ENCODE results near the gene GPLD1. TPM values are rescaled to one million over a fixed set of nuclear protein-coding genes. Genes with fewer than 3 reads are reported as not detected.
A peak's percentile ranks its signal among the peaks of the same experiment; 100 is the strongest.
"Not testable (repeated sequence)": the region's sequence is repeated elsewhere in the genome, so short reads cannot be mapped to it uniquely, and the experiment has no call there.

Gene GPLD1
- total RNA-seq, 6 donors from 2014 or later: 2.5 to 15.7 (median 7.3) TPM

DNA sequence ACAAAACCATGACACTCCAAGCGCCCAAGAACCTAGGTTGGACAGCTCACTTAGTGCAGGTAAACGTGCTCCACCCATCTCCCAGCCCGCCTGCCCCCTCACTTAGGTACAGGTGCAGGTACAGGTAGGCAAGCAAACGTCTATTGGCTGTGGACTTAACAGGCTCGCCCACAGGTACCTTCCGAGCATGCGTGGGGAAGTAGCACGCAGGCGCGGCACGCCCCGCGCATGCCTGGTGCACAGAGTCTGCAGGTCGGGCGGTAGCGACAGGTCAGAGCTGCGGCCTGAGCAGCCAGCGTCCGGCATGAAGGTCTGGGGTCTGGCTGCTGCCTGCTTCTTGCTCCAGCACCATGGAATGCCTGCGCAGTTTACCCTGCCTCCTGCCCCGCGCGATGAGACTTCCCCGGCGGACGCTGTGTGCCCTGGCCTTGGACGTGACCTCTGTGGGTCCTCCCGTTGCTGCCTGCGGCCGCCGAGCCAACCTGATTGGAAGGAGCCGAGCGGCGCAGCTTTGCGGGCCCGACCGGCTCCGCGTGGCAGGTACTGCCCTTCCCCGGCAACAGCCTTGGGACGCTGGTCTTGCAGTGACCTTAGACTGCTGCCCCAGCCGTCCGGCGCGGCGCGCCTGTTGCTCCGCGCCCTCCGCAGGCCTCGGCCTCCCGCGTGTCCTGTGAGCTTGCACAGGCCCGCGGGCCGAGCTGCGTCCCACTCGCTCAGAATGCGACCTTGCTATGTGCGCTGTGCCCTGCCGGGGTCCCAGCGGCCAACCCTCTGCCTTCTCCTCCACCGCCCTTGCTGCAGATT, 86.5 kb downstream of the GPLD1 start, which contains the start of gene MRS2:
Gene MRS2, plus strand, starts transcription at position 240 of the 804 bp plus-strand sequence. Its CDS starts 111 bp downstream, at position 351.
- TF ChIP-seq, protein P1, sequence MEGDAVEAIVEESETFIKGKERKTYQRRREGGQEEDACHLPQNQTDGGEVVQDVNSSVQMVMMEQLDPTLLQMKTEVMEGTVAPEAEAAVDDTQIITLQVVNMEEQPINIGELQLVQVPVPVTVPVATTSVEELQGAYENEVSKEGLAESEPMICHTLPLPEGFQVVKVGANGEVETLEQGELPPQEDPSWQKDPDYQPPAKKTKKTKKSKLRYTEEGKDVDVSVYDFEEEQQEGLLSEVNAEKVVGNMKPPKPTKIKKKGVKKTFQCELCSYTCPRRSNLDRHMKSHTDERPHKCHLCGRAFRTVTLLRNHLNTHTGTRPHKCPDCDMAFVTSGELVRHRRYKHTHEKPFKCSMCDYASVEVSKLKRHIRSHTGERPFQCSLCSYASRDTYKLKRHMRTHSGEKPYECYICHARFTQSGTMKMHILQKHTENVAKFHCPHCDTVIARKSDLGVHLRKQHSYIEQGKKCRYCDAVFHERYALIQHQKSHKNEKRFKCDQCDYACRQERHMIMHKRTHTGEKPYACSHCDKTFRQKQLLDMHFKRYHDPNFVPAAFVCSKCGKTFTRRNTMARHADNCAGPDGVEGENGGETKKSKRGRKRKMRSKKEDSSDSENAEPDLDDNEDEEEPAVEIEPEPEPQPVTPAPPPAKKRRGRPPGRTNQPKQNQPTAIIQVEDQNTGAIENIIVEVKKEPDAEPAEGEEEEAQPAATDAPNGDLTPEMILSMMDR (IDR thresholded peaks at IDR 0.05): peak in 1 of 6 experiments; percentile 3
- TF ChIP-seq EP300 (IDR thresholded peaks at IDR 0.05) (no peak), POLR2AphosphoS5 (IDR thresholded peaks at IDR 0.05) (peak; percentile 79 to 82), POLR2A (IDR thresholded peaks at IDR 0.05) (peak in 2 of 4 donors; percentile 68 to 93)
- peak within 1 kb of the TSS; percentile 69 to 89 (median 80) for H3K27ac ChIP-seq
- WGBS, 2 donors: 1% methylated on average over 24 to 32 of the region's 63 CpGs

DNA sequence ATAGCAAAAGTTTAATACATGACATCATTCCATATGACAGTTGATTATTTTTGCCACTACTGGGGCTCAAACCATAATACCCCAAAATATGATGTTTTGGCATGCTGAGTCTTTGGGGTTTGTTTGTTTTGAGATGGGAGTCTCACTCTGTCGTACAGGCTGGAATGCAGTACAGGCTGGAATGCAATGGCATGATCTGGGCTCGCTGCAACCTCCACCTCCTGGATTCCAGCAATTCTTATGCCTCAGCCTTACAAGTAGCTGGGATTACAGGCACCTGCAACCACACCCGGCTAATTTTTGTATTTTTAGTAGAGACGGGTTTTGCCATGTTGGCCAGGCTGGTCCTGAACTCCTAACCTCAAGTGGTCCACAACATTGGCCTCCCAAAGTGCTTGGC, 87.9 kb downstream of the GPLD1 start:
- Histone ChIP-seq H3K36me3 (peaks cover 0 to 6% (median 2%) of the 10 kb centered on the region in 4 donors), H3K27me3 (no peaks in the 10 kb centered on the region), H3K4me1 (peaks cover 12 to 35% (median 17%) of the 10 kb centered on the region in 4 donors), H3K9me3 (no peaks in the 10 kb centered on the region), H3K4me3 (no peak overlapping the region), H3K27ac (no peak overlapping the region)
- TF ChIP-seq POLR2A (IDR thresholded peaks at IDR 0.05) (no peak), EP300 (IDR thresholded peaks at IDR 0.05) (no peak), POLR2AphosphoS5 (IDR thresholded peaks at IDR 0.05) (no peak)
- TF ChIP-seq, protein P1 (IDR thresholded peaks at IDR 0.05): no peak
- no peak for ATAC-seq (ENCODE audit: low FRiP score in 2 of 2)
- 68 to 75% methylated on average over 3 to 4 of the region's 4 CpGs for WGBS, 2 donors
- no peak for DNase-seq

More for the DNA sequence above, 86.5 kb downstream of the GPLD1 start, which contains the start of gene MRS2:
- Histone ChIP-seq H3K27me3 (no peaks in the 10 kb centered on the region), H3K4me3 (peak within 1 kb of the TSS; percentile 78 to 98 (median 91)), H3K4me1 (peaks cover 12 to 35% (median 17%) of the 10 kb centered on the region in 4 donors), H3K9me3 (no peaks in the 10 kb centered on the region), H3K36me3 (peaks cover 0 to 8% (median 4%) of the 10 kb centered on the region in 4 donors)
- DNase-seq (peak; percentile 94 to 96), ATAC-seq (ENCODE audit: low FRiP score in 2 of 2) (peak; percentile 97 to 99)

DNA sequence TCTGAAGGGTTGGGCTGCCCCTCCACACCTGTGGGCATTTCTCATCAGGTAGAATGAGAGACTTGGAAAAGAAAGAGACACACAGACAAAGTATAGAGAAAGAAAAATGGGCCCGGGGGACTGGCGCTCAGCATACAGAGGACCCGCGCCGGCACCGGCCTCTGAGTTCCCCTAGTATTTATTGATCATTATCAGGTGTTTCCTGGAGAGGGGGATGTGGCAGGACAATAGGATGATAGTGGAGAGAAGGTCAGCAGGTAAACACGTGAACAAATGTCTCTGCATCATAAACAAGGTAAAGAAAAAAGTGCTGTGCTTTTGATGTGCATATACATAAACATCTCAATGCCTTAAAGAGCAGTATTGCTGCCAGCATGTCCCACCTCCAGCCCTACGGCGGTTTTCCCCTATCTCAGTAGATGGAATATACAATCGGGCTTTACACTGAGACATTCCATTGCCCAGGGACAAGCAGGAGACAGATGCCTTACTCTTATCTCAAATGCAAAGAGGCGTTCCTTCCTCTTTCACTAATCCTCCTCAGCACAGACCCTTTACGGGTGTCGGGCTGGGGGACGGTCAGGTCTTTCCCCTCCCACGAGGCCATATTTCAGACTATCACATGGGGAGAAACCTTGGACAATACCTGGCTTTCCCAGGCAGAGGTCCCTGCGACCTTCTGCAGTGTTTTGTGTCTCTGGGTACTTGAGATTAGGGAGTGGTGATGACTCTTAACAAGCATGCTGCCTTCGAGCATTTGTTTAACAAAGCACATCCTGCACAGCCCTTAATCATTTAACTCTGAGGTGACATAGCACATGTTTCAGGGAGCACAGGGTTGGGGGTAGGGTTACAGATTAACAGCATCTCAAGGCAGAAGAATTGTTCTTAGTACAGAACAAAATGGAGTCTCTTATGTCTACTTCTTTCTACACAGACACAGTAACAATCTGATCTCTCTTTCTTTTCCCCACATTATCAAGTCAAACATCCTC, 89.0 kb downstream of the GPLD1 start:
- 21 to 22% methylated on average over 16 to 17 of the region's 17 CpGs for WGBS, 2 donors
- ATAC-seq (ENCODE audit: low FRiP score in 2 of 2); H3K27me3 ChIP-seq; H3K36me3 ChIP-seq; H3K27ac ChIP-seq; H3K4me3 ChIP-seq; H3K9me3 ChIP-seq: not testable (repeated sequence)
- peaks cover 10 to 30% (median 17%) of the 10 kb centered on the region in 4 donors for H3K4me1 ChIP-seq
- DNase-seq: peak in 1 of 2 donors; percentile 35

DNA sequence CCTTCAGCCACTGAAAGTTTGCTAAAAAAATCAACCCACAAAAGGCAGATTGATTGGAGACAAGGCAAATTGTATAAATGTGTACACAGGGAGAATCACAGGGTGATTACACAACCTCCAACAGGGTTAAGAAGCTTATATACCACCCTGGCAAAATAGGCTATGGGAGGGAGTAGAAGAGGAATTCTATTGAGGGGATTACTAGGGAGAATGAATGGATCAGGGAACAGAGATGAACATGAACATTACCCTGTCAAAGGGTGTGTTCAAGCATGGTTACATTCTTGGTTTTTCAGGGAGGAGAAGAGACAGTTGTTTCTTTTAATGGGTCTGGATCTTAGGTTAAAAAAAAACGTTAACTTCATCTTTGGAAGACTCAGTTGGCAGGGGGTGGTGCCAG, 91.7 kb downstream of the GPLD1 start:
- no peak for TF ChIP-seq POLR2AphosphoS5 (IDR thresholded peaks at IDR 0.05)
- TF ChIP-seq POLR2A (IDR thresholded peaks at IDR 0.05): no peak
- TF ChIP-seq, protein P1 (IDR thresholded peaks at IDR 0.05): no peak
- TF ChIP-seq EP300 (IDR thresholded peaks at IDR 0.05): no peak
- no peaks in the 10 kb centered on the region for H3K27me3 ChIP-seq
- H3K4me1 ChIP-seq: peaks cover 0 to 8% (median 4%) of the 10 kb centered on the region in 4 donors
- H3K4me3 ChIP-seq: no peak overlapping the region
- H3K27ac ChIP-seq: no peak overlapping the region
- H3K9me3 ChIP-seq: no peaks in the 10 kb centered on the region
- no peaks in the 10 kb centered on the region for H3K36me3 ChIP-seq
- WGBS, 2 donors: 57 to 87% methylated on average over 1 of the region's 1 CpG
- ATAC-seq (ENCODE audit: low FRiP score in 2 of 2) (no peak), DNase-seq (no peak)

DNA sequence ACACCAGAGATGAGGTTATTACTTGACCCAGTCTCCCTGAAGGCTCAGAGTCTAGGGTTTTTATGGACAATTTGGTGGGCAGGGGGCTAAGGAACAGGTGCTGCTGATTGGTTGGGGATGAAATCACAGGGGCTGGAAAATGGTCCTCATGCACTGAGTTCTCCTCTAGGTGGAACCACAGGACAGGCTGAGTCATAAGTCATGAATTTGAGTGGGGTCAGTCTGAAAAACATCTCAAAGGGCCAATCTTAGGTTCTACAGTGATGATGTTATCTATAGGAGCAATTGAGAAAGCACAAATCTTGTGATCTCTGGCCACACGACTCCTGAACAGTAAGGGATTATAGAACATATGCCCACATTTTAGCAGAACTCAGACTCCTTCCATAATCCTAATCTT, 92.6 kb downstream of the GPLD1 start:
- no peak overlapping the region for H3K4me3 ChIP-seq
- DNase-seq: no peak
- ATAC-seq (ENCODE audit: low FRiP score in 2 of 2): no peak
- TF ChIP-seq EP300 (IDR thresholded peaks at IDR 0.05): no peak
- TF ChIP-seq, protein P1 (IDR thresholded peaks at IDR 0.05): no peak
- TF ChIP-seq POLR2A (IDR thresholded peaks at IDR 0.05): no peak
- TF ChIP-seq POLR2AphosphoS5 (IDR thresholded peaks at IDR 0.05): no peak
- H3K27me3 ChIP-seq: no peaks in the 10 kb centered on the region
- no peaks in the 10 kb centered on the region for H3K36me3 ChIP-seq
- no peaks in the 10 kb centered on the region for H3K9me3 ChIP-seq
- H3K27ac ChIP-seq: no peak overlapping the region
- WGBS, 2 donors: 82 to 83% methylated on average over 1 of the region's 1 CpG
- H3K4me1 ChIP-seq: peaks cover 0 to 4% (median 0%) of the 10 kb centered on the region in 4 donors
